ENCODE data around the gene CEP295NL.

DNA sequence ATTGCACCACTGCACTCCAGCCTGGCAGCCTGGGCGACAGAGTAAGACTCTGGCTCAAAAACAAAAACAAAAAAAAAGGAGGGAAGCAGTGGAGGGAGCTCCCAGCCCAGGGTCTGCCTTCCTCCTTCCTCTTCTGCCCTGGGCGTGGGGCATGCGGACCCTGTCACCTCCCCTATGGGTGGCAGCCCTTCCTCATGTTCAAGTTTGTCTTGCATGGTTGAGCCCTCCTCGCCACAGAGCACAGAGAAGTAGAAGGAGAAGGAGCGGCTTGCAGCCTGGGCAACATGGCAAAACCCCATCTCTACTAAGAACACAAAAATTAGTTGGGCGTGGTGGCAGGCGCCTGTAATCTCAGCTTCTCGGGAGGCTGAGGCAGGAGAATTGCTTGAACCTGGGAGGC, 43.6 kb upstream of the CEP295NL start:
- TF ChIP-seq POLR2A (IDR thresholded peaks at IDR 0.05; ENCODE audit: low read depth, low read length) (no peak), POLR2AphosphoS5 (IDR thresholded peaks at IDR 0.05; ENCODE audit: low read depth, low read length) (no peak), TAF1 (IDR thresholded peaks at IDR 0.05; ENCODE audit: borderline replicate concordance, low read depth, low read length) (no peak)
